ENCODE data around the gene TNK2. TPM values are rescaled to one million over a fixed set of nuclear protein-coding genes. Genes with fewer than 3 reads are reported as not detected.

The TNK2 gene
- polyA plus RNA-seq, 3 donors = 0.84 to 131 (median 1.8) TPM

DNA sequence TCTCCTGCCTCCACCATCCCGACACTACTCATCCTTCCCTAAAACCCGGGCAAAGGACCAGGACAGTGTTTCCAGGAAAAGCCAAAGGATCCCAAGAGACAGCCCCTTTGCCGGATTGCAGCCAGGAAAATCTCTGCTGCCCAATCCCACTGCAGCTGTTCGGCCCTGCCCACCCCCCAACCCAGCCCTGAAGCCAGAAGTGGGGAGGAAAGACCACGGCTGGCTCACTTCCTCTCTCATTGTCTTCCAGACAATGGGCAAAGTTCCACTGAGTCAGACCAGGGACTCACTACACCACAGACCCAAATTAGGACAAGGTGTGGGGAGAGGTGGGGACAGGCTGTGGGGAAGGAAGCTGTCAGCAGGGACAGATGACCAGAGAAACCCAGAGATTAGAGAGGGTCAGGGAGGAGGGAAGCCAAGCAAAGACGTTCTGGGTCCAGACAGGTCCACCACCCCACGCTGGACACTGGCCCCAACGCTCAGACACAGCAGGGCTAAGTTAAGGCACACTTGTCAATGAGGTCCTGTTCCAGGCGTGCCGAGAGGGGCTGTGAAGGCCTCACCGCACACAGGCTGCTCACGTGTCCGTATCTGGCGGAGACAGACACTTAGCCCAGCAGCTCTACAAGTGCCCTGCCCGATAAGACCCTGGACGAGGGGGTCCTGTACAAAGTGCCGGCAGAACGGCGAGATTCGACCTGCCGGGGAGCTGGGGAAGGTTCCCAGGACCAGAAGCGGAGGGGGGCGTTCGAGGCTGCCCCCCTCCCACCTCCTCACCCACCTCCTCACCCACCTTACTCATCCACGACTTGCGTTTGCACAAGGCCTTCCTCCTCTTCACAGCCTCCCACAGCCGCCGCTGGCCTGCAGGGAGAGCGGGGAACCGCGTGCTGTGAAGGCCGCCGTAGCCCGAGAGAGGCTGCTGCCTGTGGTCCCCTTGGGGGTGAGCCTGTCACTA lies 21.9 kb downstream of the TNK2 start:
- no peaks in the 10 kb centered on the region for H3K9me3 ChIP-seq (replicated peaks in 1 of 2; ENCODE audit: control insufficient read depth in 1 of 2, insufficient read depth in 1 of 2, low read length in 2 of 2)
- TF ChIP-seq, protein P1, sequence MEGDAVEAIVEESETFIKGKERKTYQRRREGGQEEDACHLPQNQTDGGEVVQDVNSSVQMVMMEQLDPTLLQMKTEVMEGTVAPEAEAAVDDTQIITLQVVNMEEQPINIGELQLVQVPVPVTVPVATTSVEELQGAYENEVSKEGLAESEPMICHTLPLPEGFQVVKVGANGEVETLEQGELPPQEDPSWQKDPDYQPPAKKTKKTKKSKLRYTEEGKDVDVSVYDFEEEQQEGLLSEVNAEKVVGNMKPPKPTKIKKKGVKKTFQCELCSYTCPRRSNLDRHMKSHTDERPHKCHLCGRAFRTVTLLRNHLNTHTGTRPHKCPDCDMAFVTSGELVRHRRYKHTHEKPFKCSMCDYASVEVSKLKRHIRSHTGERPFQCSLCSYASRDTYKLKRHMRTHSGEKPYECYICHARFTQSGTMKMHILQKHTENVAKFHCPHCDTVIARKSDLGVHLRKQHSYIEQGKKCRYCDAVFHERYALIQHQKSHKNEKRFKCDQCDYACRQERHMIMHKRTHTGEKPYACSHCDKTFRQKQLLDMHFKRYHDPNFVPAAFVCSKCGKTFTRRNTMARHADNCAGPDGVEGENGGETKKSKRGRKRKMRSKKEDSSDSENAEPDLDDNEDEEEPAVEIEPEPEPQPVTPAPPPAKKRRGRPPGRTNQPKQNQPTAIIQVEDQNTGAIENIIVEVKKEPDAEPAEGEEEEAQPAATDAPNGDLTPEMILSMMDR (IDR thresholded peaks at IDR 0.05) = no peak
- 89% methylated on average over 25 of the region's 34 CpGs for WGBS (ENCODE audit: insufficient coverage)
- intact Hi-C loops (cut with micrococcal nuclease) = loop anchor here (5.0 kb wide), 1 partner anchor 36 kb away; no protein-coding TSS in a partner anchor
- H3K27me3 Mint-ChIP-seq (ENCODE audit: low read depth in 3 of 3) = no peaks in the 10 kb centered on the region
- peak overlapping the region in 4 of 7 donors; percentile 25 to 59 (median 42) for H3K27ac Mint-ChIP-seq
- no peak for DNase-seq
- no peak overlapping the region for H3K9ac ChIP-seq (ENCODE audit: insufficient read depth, low read length, poor library complexity, severe bottlenecking)
- H3K4me1 ChIP-seq (ENCODE audit: control insufficient read depth in 1 of 2, insufficient read depth in 2 of 2, low read length in 2 of 2) = no peaks in the 10 kb centered on the region
- no peak overlapping the region for H3K4me3 ChIP-seq (replicated peaks in 1 of 3; ENCODE audit: low read depth in 2 of 3, low read length in 3 of 3)
- H3K79me2 ChIP-seq (ENCODE audit: insufficient read depth, low read length) = peaks cover 64% of the 10 kb centered on the region
- no peaks in the 10 kb centered on the region for H3K27me3 ChIP-seq (ENCODE audit: control insufficient read depth in 2 of 2, insufficient read depth in 2 of 2, low read length in 2 of 2)
- no peak overlapping the region for H3K4me2 ChIP-seq (replicated peaks; ENCODE audit: extremely low read depth, low read length, poor library complexity, severe bottlenecking)
- no peak overlapping the region for H2AFZ ChIP-seq (ENCODE audit: insufficient read depth, low read depth, low read length, poor library complexity, severe bottlenecking)
- no peak overlapping the region for H3K4me3 Mint-ChIP-seq
- H3K9me3 Mint-ChIP-seq = peaks cover 0 to 3% (median 0%) of the 10 kb centered on the region in 7 donors
- H3K36me3 Mint-ChIP-seq = peaks cover 54 to 85% of the 10 kb centered on the region in 2 donors
- no peaks in the 10 kb centered on the region for H3K4me1 Mint-ChIP-seq
- no peak overlapping the region for H3K27ac ChIP-seq (ENCODE audit: low read depth in 1 of 2, low read length in 2 of 2)
- peaks cover 70 to 91% of the 10 kb centered on the region in 2 donors for H3K36me3 ChIP-seq (replicated peaks in 1 of 2; ENCODE audit: control insufficient read depth in 1 of 2, insufficient read depth in 2 of 2, low read length in 2 of 2)
- peaks cover 98% of the 10 kb centered on the region for H4K20me1 ChIP-seq (ENCODE audit: insufficient read depth, low read length)

DNA sequence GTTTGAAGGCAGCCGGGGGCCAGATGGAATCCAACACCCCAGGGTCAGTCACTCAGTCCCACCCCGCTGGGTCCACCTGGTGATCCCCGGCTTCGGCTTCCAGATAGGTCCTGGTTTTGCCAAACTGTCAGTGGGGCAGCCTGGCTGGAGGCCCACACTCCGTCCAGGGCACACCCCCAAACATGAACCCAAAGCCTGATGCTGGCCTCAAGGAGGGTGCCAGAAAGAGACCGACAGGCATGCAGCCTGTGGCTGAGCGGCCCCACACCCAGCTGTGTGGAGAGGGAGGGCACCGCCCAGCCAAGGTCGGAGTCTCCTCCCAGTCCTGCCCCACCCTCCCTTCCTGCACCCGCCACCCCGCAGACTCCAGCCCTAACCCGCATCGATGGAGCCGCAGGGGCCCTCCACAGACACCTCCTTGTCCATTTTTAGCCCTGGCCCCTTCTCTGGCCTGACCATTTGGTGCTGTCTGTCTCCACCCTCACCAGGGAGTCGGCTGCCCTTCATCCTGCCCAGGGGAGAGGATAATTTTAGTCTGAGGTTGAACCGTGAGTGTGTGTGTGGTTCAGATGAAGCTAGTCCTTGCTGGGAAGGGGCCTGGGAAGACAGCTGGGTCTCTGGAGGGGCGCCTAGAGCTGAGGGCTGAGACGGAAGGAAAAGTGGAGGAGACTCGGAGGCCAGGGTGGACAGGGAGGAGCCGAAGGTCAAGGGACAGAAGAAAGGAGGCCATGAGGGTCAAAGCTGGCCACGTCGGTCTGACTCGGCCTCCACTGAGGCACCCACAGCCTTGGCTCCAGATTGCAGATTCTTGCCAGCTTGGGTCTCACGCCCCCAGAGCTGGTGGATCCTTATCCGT lies 23.1 kb downstream of the TNK2 start:
- Histone ChIP-seq H3K9ac (ENCODE audit: insufficient read depth, low read length, poor library complexity, severe bottlenecking) (no peak overlapping the region), H3K27me3 (ENCODE audit: control insufficient read depth in 2 of 2, insufficient read depth in 2 of 2, low read length in 2 of 2) (no peaks in the 10 kb centered on the region), H4K20me1 (ENCODE audit: insufficient read depth, low read length) (peaks cover 92% of the 10 kb centered on the region), H3K27ac (ENCODE audit: low read depth in 1 of 2, low read length in 2 of 2) (peak overlapping the region in 1 of 2 donors; percentile 8), H3K79me2 (ENCODE audit: insufficient read depth, low read length) (peaks cover 53% of the 10 kb centered on the region), H2AFZ (ENCODE audit: insufficient read depth, low read depth, low read length, poor library complexity, severe bottlenecking) (no peak overlapping the region), H3K4me1 (ENCODE audit: control insufficient read depth in 1 of 2, insufficient read depth in 2 of 2, low read length in 2 of 2) (no peaks in the 10 kb centered on the region), H3K9me3 (replicated peaks in 1 of 2; ENCODE audit: control insufficient read depth in 1 of 2, insufficient read depth in 1 of 2, low read length in 2 of 2) (no peaks in the 10 kb centered on the region), H3K36me3 (replicated peaks in 1 of 2; ENCODE audit: control insufficient read depth in 1 of 2, insufficient read depth in 2 of 2, low read length in 2 of 2) (peaks cover 71 to 92% of the 10 kb centered on the region in 2 donors), H3K4me2 (replicated peaks; ENCODE audit: extremely low read depth, low read length, poor library complexity, severe bottlenecking) (no peak overlapping the region), H3K4me3 (replicated peaks in 1 of 3; ENCODE audit: low read depth in 2 of 3, low read length in 3 of 3) (no peak overlapping the region)
- TF ChIP-seq, protein P1 (IDR thresholded peaks at IDR 0.05) = no peak
- H3K4me3 Mint-ChIP-seq = no peak overlapping the region
- intact Hi-C loops (cut with micrococcal nuclease) = loop anchor here (5.0 kb wide), 1 partner anchor 37 kb away; no protein-coding TSS in a partner anchor
- peaks cover 54 to 86% of the 10 kb centered on the region in 2 donors for H3K36me3 Mint-ChIP-seq
- no peak for DNase-seq
- H3K9me3 Mint-ChIP-seq = peaks cover 0 to 3% (median 0%) of the 10 kb centered on the region in 7 donors
- WGBS (ENCODE audit: insufficient coverage) = 97% methylated on average over 14 of the region's 25 CpGs
- no peaks in the 10 kb centered on the region for H3K27me3 Mint-ChIP-seq (ENCODE audit: low read depth in 3 of 3)
- peak overlapping the region in 3 of 7 donors; percentile 21 to 82 (median 23) for H3K27ac Mint-ChIP-seq
- H3K4me1 Mint-ChIP-seq = no peaks in the 10 kb centered on the region

Data from CD14-positive monocyte (primary cell).